Measurements from ENCODE around the gene WWOX. TPM values are rescaled to one million over a fixed set of nuclear protein-coding genes. Genes with fewer than 3 reads are reported as not detected.

Gene WWOX
- total RNA-seq, 4 donors from 2014 or later, result 76.8 to 102 (median 83.6) TPM

DNA sequence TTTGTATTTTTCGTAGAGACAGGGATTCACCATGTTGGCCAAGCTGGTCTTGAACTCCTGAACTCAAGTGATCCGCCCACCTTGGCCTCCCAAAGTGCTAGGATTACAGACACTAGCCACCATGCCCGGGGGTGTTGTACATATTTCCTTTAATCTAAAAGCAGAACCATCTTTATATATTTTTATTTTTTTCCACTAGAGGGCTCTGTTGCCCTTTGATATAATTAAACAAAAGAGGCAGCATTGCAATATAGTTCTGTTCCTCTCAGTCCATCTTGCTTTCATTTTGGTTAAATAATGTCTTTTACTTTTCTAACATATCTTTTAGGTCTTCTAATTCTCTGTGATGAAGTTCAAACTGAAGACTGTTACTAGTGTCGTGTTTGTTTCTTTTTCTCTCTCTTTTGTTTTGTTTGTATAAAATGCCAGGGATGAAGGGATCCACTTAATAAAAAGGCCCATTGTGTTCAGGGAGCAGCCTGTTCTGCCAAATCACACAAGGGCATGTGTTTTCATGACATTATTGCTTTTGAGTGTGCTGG, 23.4 kb downstream of the WWOX start:
- peaks cover 0 to 15% (median 2%) of the 10 kb centered on the region in 3 donors for H3K36me3 ChIP-seq
- DNase-seq (ENCODE audit: low spot score in 2 of 2), result no peak
- TF ChIP-seq POLR2A (IDR thresholded peaks at IDR 0.05) (no peak), EP300 (IDR thresholded peaks at IDR 0.05) (peak; percentile 31 to 67)
- TF ChIP-seq, protein P1, sequence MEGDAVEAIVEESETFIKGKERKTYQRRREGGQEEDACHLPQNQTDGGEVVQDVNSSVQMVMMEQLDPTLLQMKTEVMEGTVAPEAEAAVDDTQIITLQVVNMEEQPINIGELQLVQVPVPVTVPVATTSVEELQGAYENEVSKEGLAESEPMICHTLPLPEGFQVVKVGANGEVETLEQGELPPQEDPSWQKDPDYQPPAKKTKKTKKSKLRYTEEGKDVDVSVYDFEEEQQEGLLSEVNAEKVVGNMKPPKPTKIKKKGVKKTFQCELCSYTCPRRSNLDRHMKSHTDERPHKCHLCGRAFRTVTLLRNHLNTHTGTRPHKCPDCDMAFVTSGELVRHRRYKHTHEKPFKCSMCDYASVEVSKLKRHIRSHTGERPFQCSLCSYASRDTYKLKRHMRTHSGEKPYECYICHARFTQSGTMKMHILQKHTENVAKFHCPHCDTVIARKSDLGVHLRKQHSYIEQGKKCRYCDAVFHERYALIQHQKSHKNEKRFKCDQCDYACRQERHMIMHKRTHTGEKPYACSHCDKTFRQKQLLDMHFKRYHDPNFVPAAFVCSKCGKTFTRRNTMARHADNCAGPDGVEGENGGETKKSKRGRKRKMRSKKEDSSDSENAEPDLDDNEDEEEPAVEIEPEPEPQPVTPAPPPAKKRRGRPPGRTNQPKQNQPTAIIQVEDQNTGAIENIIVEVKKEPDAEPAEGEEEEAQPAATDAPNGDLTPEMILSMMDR (IDR thresholded peaks at IDR 0.05), result peak; percentile 19 to 74 (median 55)
- no peaks in the 10 kb centered on the region for H3K9me3 ChIP-seq
- peaks cover 0 to 35% (median 15%) of the 10 kb centered on the region in 4 donors for H3K4me1 ChIP-seq
- H3K27ac ChIP-seq, result peak overlapping the region; percentile 66 to 86 (median 73)
- peak overlapping the region in 1 of 4 donors; percentile 10 for H3K4me3 ChIP-seq
- WGBS, 2 donors, result 4 to 6% methylated on average over 4 of the region's 4 CpGs
- no peaks in the 10 kb centered on the region for H3K27me3 ChIP-seq

DNA sequence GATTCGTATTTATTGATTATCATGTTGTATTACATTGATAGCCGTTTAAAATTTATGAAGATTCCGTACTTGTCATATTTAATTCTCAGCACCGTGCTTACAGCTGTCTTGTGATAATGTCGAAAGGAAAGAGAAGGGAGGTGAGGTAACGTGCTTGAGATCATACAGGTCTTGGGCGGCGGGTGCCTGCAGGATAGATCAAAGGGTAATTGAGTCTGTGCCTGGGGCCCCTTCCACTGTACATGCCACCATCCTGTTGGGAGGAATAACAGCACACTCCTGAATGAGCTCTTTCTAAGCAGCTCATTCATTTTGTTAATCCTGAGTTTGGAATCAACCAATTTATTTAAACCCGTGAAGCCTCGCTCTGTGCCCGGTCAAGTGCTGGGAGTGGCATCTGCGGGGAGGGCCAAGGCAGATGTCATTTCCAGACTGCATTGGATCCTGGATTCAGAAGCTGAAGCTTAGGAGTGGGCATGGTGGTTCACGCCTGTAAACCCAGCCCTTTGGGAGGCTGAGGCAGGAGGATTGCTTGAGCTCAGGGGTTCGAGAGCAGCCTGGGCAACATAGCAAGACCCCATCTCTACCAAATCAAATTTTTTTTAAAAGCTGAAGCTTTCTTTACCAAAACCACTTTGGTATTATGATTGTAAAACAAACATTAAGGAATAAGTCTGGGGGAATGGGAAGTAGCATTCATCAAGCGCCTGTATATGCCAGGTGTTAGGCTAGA, 25.8 kb downstream of the WWOX start:
- WGBS, 2 donors, result 95% methylated on average over 15 of the region's 15 CpGs
- H3K9me3 ChIP-seq, result peaks cover 0 to 1% (median 0%) of the 10 kb centered on the region in 4 donors
- H3K27ac ChIP-seq, result no peak overlapping the region
- peaks cover 0 to 2% (median 0%) of the 10 kb centered on the region in 3 donors for H3K36me3 ChIP-seq
- peaks cover 0 to 40% (median 15%) of the 10 kb centered on the region in 4 donors for H3K4me1 ChIP-seq
- DNase-seq (ENCODE audit: low spot score in 2 of 2), result no peak
- no peaks in the 10 kb centered on the region for H3K27me3 ChIP-seq
- no peak overlapping the region for H3K4me3 ChIP-seq
- TF ChIP-seq, protein P1 (IDR thresholded peaks at IDR 0.05), result no peak
- no peak for TF ChIP-seq EP300 (IDR thresholded peaks at IDR 0.05)
- TF ChIP-seq POLR2A (IDR thresholded peaks at IDR 0.05), result no peak

DNA sequence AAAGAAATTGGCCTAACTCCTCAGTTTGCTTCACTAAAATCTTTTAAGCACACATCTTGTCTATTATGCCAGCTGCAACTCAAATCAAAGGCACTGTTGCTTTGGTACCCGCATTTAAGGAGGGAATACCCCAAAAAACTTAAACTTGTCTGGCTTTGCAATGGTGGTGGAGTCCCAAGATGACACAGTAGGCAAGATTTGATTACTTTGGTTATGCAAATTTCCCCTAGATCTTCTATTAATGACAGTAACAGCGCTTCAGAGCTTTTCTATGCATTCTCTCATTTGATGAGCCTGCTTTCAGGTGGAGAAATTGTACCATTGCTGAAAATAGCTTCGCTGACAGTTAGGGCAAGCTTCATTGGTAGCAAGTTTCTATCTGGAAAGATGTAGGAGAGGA, 27.2 kb downstream of the WWOX start:
- Histone ChIP-seq H3K27me3 (no peaks in the 10 kb centered on the region), H3K9me3 (peaks cover 0 to 7% (median 0%) of the 10 kb centered on the region in 4 donors), H3K4me3 (no peak overlapping the region), H3K36me3 (peaks cover 0 to 15% (median 0%) of the 10 kb centered on the region in 3 donors), H3K27ac (peak overlapping the region in 1 of 4 donors; percentile 46), H3K4me1 (peaks cover 0 to 40% (median 15%) of the 10 kb centered on the region in 4 donors)
- 77 to 95% methylated on average over 3 of the region's 3 CpGs for WGBS, 2 donors
- TF ChIP-seq POLR2A (IDR thresholded peaks at IDR 0.05) (no peak), EP300 (IDR thresholded peaks at IDR 0.05) (no peak)
- TF ChIP-seq, protein P1 (IDR thresholded peaks at IDR 0.05), result no peak
- DNase-seq (ENCODE audit: low spot score in 2 of 2), result no peak

DNA sequence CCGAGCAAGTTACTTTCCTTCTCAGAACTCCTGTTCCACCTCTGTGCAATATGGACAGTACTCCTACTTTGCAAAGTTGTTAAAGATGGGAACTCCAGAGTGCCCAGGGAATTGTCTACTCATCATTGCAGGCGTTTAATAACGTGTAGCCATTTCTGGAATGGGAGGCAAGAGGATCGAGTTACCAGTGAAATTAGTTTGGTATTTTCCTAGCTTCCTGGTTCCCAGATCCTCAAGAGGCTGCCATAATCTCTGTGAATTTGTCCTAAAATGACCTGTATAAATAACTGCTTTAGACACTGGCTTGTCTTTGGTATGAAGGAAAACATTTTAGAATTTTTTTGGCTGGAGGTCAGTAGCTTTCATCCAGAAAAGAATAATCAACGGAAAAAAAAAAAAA, 27.7 kb downstream of the WWOX start:
- DNase-seq (ENCODE audit: low spot score in 2 of 2), result no peak
- Histone ChIP-seq H3K27ac (peak overlapping the region in 1 of 4 donors; percentile 46), H3K36me3 (peaks cover 0 to 17% (median 0%) of the 10 kb centered on the region in 3 donors), H3K4me1 (peaks cover 0 to 37% (median 13%) of the 10 kb centered on the region in 4 donors), H3K4me3 (no peak overlapping the region), H3K9me3 (peaks cover 0 to 7% (median 0%) of the 10 kb centered on the region in 4 donors), H3K27me3 (no peaks in the 10 kb centered on the region)
- WGBS, 2 donors, result 20 to 25% methylated on average over 5 of the region's 5 CpGs
- TF ChIP-seq, protein P1 (IDR thresholded peaks at IDR 0.05), result no peak
- TF ChIP-seq POLR2A (IDR thresholded peaks at IDR 0.05) (no peak), EP300 (IDR thresholded peaks at IDR 0.05) (no peak)

DNA sequence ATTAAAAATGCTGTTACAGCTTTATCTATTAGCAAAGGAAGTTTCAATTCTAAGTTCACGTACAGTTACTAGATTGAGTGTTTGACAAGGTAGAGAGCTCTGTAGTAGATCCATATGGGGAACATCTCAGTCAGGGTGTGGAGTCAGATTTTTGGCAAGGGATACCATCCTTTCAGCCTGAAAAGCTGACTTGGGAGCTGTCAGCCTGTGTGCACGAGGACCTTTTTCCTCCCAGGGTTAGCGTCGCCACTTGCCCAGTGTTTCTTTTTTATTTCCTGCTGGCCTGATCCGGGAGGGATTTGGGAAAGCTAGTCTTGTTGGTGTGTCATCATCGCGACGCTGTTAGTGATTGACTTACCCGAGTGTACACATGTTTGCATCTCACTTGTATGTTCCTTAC, 29.5 kb downstream of the WWOX start:
- no peak overlapping the region for H3K27ac ChIP-seq
- TF ChIP-seq EP300 (IDR thresholded peaks at IDR 0.05) (no peak), POLR2A (IDR thresholded peaks at IDR 0.05) (no peak)
- TF ChIP-seq, protein P1 (IDR thresholded peaks at IDR 0.05), result no peak
- no peak overlapping the region for H3K4me3 ChIP-seq
- no peaks in the 10 kb centered on the region for H3K27me3 ChIP-seq
- H3K4me1 ChIP-seq, result peaks cover 0 to 20% (median 8%) of the 10 kb centered on the region in 4 donors
- WGBS, 2 donors, result 71% methylated on average over 9 of the region's 9 CpGs
- H3K9me3 ChIP-seq, result peaks cover 0 to 7% (median 0%) of the 10 kb centered on the region in 4 donors
- peaks cover 0 to 17% (median 0%) of the 10 kb centered on the region in 3 donors for H3K36me3 ChIP-seq
- DNase-seq (ENCODE audit: low spot score in 2 of 2), result no peak
